Spleen (tissue), 11 donors: ENCODE measurements around the gene PKD1L1. TPM values are rescaled to one million over a fixed set of nuclear protein-coding genes. Genes with fewer than 3 reads are reported as not detected.
A peak's percentile ranks its signal among the peaks of the same experiment; 100 is the strongest.

Experiments
- DNase-seq: peaks from one replicate; pipeline ENCODE4 v3.0.0-alpha.2; 2020
- H3K27ac ChIP-seq, 8 donors: fragments of 200-600 bp; sonication (generic) in 7 of 8; 1 replicate in 4 of 8; 2 replicates in 4 of 8; pipeline versions ENCODE4 v1.5.0 to v1.8.0; 2016 to 2021; ENCODE audit warnings: inconsistent platforms in 4 of 8, mild to moderate bottlenecking in 4 of 8, moderate library complexity in 1 of 8
- H3K27me3 ChIP-seq, 7 donors: fragments of 200-600 bp; sonication (generic) in 6 of 7; replicated peaks in 1 of 7; 1 replicate in 4 of 7; 2 replicates in 3 of 7; pipeline versions ENCODE4 v1.5.0 to v1.8.0; 2016 to 2021; ENCODE audit warnings: inconsistent platforms in 3 of 7, mild to moderate bottlenecking in 1 of 7
- H3K36me3 ChIP-seq, 6 donors: fragments of 200-600 bp; sonication (generic) in 5 of 6; 1 replicate in 4 of 6; 2 replicates in 2 of 6; pipeline versions ENCODE4 v1.5.0 to v1.8.0; 2016 to 2021; ENCODE audit warnings: inconsistent platforms in 2 of 6
- H3K4me1 ChIP-seq, 6 donors: fragments of 200-600 bp; sonication (generic) in 5 of 6; 1 replicate in 3 of 6; 2 replicates in 3 of 6; pipeline versions ENCODE4 v1.5.0 to v1.8.0; 2016 to 2021; ENCODE audit warnings: inconsistent platforms in 3 of 6
- H3K4me3 ChIP-seq, 8 donors: fragments of 200-600 bp; sonication (generic) in 7 of 8; 1 replicate in 4 of 8; 2 replicates in 4 of 8; pipeline versions ENCODE4 v1.5.0 to v1.8.0; 2016 to 2021; ENCODE audit warnings: inconsistent platforms in 4 of 8, mild to moderate bottlenecking in 4 of 8, moderate library complexity in 2 of 8
- H3K9me3 ChIP-seq, 8 donors: fragments of 200-600 bp; sonication (generic) in 7 of 8; 1 replicate in 4 of 8; 2 replicates in 4 of 8; pipeline versions ENCODE4 v1.5.0 to v1.8.0; 2016 to 2021; ENCODE audit warnings: inconsistent platforms in 4 of 8
- POLR2A ChIP-seq, 3 donors: fragments of 450-650 bp; IDR thresholded peaks; one replicate each; pipeline ENCODE4 v1.5.1; 2017; ENCODE audit warnings: antibody characterized with exemption in 3 of 3, mild to moderate bottlenecking in 1 of 3
- POLR2AphosphoS5 ChIP-seq, 3 donors: sonication (generic); formaldehyde crosslinking; IDR thresholded peaks; one replicate each; pipeline ENCODE4 v1.5.1; 2017; ENCODE audit warnings: antibody characterized with exemption in 3 of 3
- WGBS, 5 donors: extraction: QIAGEN DNeasy Blood & Tissue Kit in 3 of 5; methylation state at CpG; one replicate each; pipeline versions ENCODE4 v1.1.5 to v1.1.7; 2013 to 2018; 5-methylcytosine and 5-hydroxymethylcytosine counted together
- intact Hi-C: fragments of 100-400 bp; cut with DNase I; formaldehyde crosslinking; loops from one replicate; pipeline ENCODE4 v1.15.0; 2023; ENCODE audit warnings: low total_unique reads
- polyA plus RNA-seq, 3 donors: library from polyadenylated mRNA; stranded (reverse); fragments of 200-250 nt; gene quantifications; one replicate each; pipeline ENCODE4 v1.2.1, GENCODE V29; 2013
- total RNA-seq, 7 donors: library from RNA; depleted of rRNA in 3 of 7; stranded (reverse); fragments of >200 nt in 3 of 7; fragmentation: NEBNext Ultra II Directional in 4 of 7; extraction: Animal tissue kit (Norgen Biotek cat#: 25700) in 4 of 7; gene quantifications; one replicate each; pipeline versions ENCODE4 v1.1.0 to v1.2.1, GENCODE V29; 2016 to 2021
- TF ChIP-seq, protein P1 (sequence below), 11 experiments: fragments of 200-600 bp in 7 of 11; fragments of 450-650 bp in 4 of 11; sonication (generic) in 4 of 11; IDR thresholded peaks in 8 of 11; conservative IDR thresholded peaks in 3 of 11; 1 replicate in 7 of 11; 2 replicates in 4 of 11; pipeline versions ENCODE4 v1.4.0 to v1.8.0; 2016 to 2021; ENCODE audit warnings: antibody characterized with exemption in 11 of 11, inconsistent platforms in 4 of 11, mild to moderate bottlenecking in 1 of 11
- donor health status: healthy with polysubstance abuse.
- donor health status: DM: no; HTN: no; CAD: no; lungs with moderate emphysema.
- donor health status: DM: no; HTN: no; CAD: no.
- donor health status: Bipolar disorder and iron deficiency.
- donor health status: healthy.
- donor health status: DM: no; HTN: no; CAD: no.
- donor health status: DM: yes; HTN: yes; CAD: no.

PKD1L1 gene
- total and polyA plus RNA-seq, 10 donors: 0.28 to 1.3 (median 0.49) TPM

GRCh38 chr7:47895026-47895425 lies 53.2 kb downstream of the PKD1L1 start:
- no peaks in the 10 kb centered on the region for H3K9me3 ChIP-seq
- H3K4me3 ChIP-seq: no peak overlapping the region
- H3K27ac ChIP-seq: no peak overlapping the region
- H3K36me3 ChIP-seq: no peaks in the 10 kb centered on the region
- DNase-seq: no peak
- intact Hi-C loops: no loop called here
- TF ChIP-seq, protein P1, sequence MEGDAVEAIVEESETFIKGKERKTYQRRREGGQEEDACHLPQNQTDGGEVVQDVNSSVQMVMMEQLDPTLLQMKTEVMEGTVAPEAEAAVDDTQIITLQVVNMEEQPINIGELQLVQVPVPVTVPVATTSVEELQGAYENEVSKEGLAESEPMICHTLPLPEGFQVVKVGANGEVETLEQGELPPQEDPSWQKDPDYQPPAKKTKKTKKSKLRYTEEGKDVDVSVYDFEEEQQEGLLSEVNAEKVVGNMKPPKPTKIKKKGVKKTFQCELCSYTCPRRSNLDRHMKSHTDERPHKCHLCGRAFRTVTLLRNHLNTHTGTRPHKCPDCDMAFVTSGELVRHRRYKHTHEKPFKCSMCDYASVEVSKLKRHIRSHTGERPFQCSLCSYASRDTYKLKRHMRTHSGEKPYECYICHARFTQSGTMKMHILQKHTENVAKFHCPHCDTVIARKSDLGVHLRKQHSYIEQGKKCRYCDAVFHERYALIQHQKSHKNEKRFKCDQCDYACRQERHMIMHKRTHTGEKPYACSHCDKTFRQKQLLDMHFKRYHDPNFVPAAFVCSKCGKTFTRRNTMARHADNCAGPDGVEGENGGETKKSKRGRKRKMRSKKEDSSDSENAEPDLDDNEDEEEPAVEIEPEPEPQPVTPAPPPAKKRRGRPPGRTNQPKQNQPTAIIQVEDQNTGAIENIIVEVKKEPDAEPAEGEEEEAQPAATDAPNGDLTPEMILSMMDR (IDR thresholded peaks at IDR 0.05 in 8 of 11, conservative IDR thresholded peaks at IDR 0.05 in 3 of 11): no peak
- TF ChIP-seq POLR2A (IDR thresholded peaks at IDR 0.05) (no peak), POLR2AphosphoS5 (IDR thresholded peaks at IDR 0.05) (no peak)
- H3K4me1 ChIP-seq: no peaks in the 10 kb centered on the region
- 75 to 84% (median 79%) methylated on average over 2 of the region's 2 CpGs for WGBS, 5 donors
- no peaks in the 10 kb centered on the region for H3K27me3 ChIP-seq

DNA sequence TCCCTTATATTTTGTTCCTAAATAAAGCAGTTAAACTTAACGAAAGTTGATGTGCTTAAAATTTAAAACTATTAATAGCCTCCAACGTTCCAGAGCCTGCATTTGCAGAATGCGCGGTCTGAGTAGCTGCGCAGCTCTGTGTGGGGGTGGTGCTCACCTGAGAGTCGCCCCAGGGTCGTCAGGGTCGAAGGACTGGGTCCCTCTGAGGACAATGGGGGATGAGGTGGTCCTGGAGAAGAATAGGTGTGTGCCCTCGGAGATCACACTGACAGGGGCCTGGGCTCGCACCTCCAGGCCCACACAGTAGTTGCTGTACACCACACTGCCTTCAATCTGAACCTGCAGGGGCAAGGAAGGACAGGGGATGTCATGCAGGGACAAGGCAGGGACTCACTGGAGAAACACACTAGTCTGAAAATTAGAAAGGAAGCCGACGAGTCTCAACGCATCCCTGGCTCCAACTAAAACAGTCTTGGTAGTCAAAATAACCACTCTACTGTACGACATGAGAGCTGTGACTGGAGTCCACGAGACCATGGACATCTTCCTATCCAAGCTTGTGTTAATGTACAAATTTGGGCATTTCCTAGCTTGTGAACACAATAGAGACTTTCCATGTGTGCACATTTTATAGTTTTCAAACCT lies 54.4 kb downstream of the PKD1L1 start:
- no peak for TF ChIP-seq POLR2AphosphoS5 (IDR thresholded peaks at IDR 0.05)
- TF ChIP-seq, protein P1 (IDR thresholded peaks at IDR 0.05 in 8 of 11, conservative IDR thresholded peaks at IDR 0.05 in 3 of 11): no peak
- TF ChIP-seq POLR2A (IDR thresholded peaks at IDR 0.05): no peak
- intact Hi-C loops: no loop called here
- no peaks in the 10 kb centered on the region for H3K9me3 ChIP-seq
- no peak overlapping the region for H3K4me3 ChIP-seq
- WGBS, 5 donors: 88 to 93% (median 89%) methylated on average over 15 of the region's 15 CpGs
- no peaks in the 10 kb centered on the region for H3K27me3 ChIP-seq
- no peak for DNase-seq
- H3K36me3 ChIP-seq: no peaks in the 10 kb centered on the region
- no peak overlapping the region for H3K27ac ChIP-seq
- peaks cover 0 to 6% (median 0%) of the 10 kb centered on the region in 6 donors for H3K4me1 ChIP-seq

DNA sequence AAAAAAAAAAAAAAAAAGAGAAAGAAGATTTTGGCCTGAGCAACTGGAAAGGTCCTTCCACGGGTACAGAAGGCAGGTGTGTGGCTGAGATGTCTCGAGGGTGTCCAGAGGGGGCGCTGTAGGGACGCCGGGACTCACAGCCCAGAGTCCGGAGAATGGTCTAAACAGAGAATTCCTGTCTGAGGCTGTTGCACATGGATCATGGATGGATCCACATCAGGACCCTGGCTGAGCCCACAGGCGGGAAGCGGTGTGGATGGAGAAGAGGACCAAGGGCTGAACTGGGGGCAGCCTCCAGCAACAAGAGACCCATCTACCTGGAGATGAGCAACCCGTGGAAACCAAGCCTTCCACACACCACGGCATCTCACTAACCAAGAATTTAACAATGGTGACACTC lies 55.0 kb downstream of the PKD1L1 start:
- Histone ChIP-seq H3K4me1 (peaks cover 0 to 6% (median 0%) of the 10 kb centered on the region in 6 donors), H3K9me3 (no peaks in the 10 kb centered on the region), H3K36me3 (no peaks in the 10 kb centered on the region), H3K4me3 (no peak overlapping the region), H3K27me3 (no peaks in the 10 kb centered on the region), H3K27ac (no peak overlapping the region)
- DNase-seq: no peak
- intact Hi-C loops: no loop called here
- TF ChIP-seq, protein P1 (IDR thresholded peaks at IDR 0.05 in 8 of 11, conservative IDR thresholded peaks at IDR 0.05 in 3 of 11): peak in 1 of 11 experiments; percentile 21
- TF ChIP-seq POLR2A (IDR thresholded peaks at IDR 0.05): no peak
- TF ChIP-seq POLR2AphosphoS5 (IDR thresholded peaks at IDR 0.05): no peak
- 68 to 79% (median 73%) methylated on average over 10 of the region's 10 CpGs for WGBS, 5 donors

GRCh38 chr7:47890606-47891005 lies 57.7 kb downstream of the PKD1L1 start:
- no peak for DNase-seq
- intact Hi-C loops: no loop called here
- WGBS, 5 donors: 91 to 98% (median 95%) methylated on average over 7 to 9 of the region's 9 CpGs

More at GRCh38 chr7:47890606-47891005, 57.7 kb downstream of the PKD1L1 start:
- Histone ChIP-seq H3K27me3 (no peaks in the 10 kb centered on the region), H3K36me3 (no peaks in the 10 kb centered on the region), H3K27ac (no peak overlapping the region), H3K4me1 (peaks cover 0 to 6% (median 0%) of the 10 kb centered on the region in 6 donors), H3K9me3 (no peaks in the 10 kb centered on the region), H3K4me3 (no peak overlapping the region)
- TF ChIP-seq POLR2A (IDR thresholded peaks at IDR 0.05): no peak
- TF ChIP-seq, protein P1 (IDR thresholded peaks at IDR 0.05 in 8 of 11, conservative IDR thresholded peaks at IDR 0.05 in 3 of 11): no peak
- TF ChIP-seq POLR2AphosphoS5 (IDR thresholded peaks at IDR 0.05): no peak
